ENCODE measurements around the gene AXL.

The AXL gene

DNA sequence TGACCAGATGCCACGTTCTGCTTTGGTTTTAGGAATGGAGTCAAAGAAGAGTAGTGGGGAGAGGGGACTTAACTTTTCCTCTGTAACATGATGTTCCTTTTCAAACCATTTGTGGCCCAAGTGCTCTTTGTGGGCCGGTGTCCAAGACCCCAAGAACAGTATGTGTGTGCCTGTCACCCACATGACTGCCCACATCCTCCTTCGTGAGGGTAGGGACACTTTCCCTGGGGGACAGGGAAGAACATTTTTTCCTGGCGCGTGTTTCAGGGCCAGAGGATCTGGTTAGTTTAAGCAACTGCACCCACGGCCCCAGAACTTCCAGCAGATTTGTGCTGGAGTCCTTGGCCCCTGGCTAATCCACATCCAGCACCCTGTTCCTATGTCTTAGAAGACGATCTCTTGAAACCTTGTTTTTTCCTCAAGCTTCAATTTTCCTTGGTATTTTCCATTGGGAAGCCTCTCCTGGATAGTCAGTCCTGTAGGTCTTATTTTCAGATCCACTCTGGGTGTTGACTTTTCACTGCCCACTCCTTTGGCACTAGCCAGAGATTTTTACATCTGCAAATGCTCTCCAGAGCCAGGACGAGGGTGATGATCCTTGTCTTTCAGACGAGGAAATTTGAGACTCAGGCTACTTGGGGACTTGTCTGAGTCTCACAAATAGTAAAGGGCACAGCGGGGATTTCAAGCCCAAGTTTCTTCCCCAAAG lies 80.2 kb downstream of the AXL start:
- peaks cover 93% of the 10 kb centered on the region for H3K4me1 Mint-ChIP-seq (ENCODE audit: low read depth)
- H3K27ac Mint-ChIP-seq: peak overlapping the region; percentile 77
- H3K36me3 Mint-ChIP-seq: peaks cover 23% of the 10 kb centered on the region
- H3K27me3 Mint-ChIP-seq: no peaks in the 10 kb centered on the region
- no peaks in the 10 kb centered on the region for H3K9me3 Mint-ChIP-seq (ENCODE audit: low read depth)
- H3K4me3 Mint-ChIP-seq: peak overlapping the region; percentile 27

DNA sequence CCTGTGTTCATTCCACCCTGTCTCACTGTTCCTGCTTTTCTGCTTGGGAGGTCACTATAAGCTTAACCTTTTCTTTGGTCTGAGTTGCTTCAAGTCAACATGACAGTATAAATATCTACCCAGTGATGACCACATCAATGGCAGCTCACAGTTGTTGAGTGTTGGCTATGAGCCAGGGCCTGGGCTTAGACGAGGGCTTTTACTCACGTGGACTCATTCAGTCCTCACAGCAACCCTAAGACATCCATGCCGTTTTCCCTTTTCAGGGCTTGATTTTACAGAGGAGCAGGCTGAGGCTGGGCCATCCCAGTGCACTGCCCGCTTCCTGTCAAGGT lies 80.7 kb downstream of the AXL start:
- peaks cover 21% of the 10 kb centered on the region for H3K36me3 Mint-ChIP-seq
- H3K27me3 Mint-ChIP-seq: no peaks in the 10 kb centered on the region
- H3K9me3 Mint-ChIP-seq (ENCODE audit: low read depth): no peaks in the 10 kb centered on the region
- H3K4me1 Mint-ChIP-seq (ENCODE audit: low read depth): peaks cover 95% of the 10 kb centered on the region
- H3K4me3 Mint-ChIP-seq: peak overlapping the region; percentile 27
- H3K27ac Mint-ChIP-seq: peak overlapping the region; percentile 77

DNA sequence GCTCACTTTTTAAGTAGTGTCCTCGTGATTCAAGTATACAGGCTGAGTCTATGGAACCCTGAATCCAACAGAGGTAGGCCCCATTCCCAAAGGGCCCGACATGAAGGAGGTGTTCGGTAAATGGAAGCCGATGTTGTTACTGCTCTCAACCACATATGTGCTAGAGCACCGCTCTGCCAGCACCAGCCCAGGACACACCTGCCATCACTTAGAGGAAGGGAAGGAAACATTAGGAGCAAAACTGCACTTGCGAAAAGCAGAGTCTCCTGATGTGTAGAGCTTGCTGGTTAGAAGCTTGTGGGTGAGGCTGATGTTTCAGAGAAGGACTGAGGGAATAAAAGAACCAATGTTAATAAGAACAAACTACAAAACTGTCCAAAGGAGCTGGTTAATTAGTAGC lies 81.5 kb downstream of the AXL start:
- H3K9me3 Mint-ChIP-seq (ENCODE audit: low read depth): no peaks in the 10 kb centered on the region
- H3K36me3 Mint-ChIP-seq: peaks cover 18% of the 10 kb centered on the region
- no peaks in the 10 kb centered on the region for H3K27me3 Mint-ChIP-seq
- H3K27ac Mint-ChIP-seq: peak overlapping the region; percentile 96
- H3K4me1 Mint-ChIP-seq (ENCODE audit: low read depth): peaks cover 98% of the 10 kb centered on the region
- peak overlapping the region; percentile 42 for H3K4me3 Mint-ChIP-seq

DNA sequence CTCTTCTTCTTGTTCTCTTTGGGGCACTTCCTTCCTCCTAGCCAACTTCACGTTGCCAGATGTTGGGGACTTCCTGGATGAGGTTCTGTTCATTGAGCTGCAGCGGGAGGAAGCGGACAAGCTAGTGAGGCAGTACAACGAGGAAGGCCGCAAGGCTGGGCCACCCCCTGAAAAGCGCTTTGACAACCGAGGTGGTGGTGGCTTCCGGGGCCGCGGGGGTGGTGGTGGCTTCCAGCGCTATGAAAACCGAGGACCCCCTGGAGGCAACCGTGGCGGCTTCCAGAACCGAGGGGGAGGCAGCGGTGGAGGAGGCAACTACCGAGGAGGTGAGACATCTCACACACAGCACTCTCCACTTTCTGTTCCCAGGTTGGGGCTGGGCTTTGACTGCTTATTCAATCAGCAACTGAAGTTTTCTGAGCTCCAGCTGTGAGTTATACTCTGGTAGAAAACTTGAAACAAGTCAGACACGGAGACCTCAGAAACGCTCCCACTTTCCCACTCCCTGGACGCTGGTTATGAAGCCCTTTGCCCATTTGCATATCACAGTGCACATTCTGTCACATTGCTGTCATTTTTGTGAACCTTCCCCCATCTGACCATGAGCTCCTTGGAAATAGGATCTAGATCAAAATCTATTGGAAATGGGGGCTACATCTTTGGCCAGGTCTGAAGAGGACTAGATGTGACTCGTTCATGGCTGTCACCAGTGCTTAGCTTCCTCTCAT lies 83.8 kb downstream of the AXL start:
- peak overlapping the region; percentile 96 for H3K27ac Mint-ChIP-seq
- peaks cover 98% of the 10 kb centered on the region for H3K4me1 Mint-ChIP-seq (ENCODE audit: low read depth)
- peak overlapping the region; percentile 84 for H3K4me3 Mint-ChIP-seq
- H3K9me3 Mint-ChIP-seq (ENCODE audit: low read depth): no peaks in the 10 kb centered on the region
- no peaks in the 10 kb centered on the region for H3K27me3 Mint-ChIP-seq
- peaks cover 18% of the 10 kb centered on the region for H3K36me3 Mint-ChIP-seq

DNA sequence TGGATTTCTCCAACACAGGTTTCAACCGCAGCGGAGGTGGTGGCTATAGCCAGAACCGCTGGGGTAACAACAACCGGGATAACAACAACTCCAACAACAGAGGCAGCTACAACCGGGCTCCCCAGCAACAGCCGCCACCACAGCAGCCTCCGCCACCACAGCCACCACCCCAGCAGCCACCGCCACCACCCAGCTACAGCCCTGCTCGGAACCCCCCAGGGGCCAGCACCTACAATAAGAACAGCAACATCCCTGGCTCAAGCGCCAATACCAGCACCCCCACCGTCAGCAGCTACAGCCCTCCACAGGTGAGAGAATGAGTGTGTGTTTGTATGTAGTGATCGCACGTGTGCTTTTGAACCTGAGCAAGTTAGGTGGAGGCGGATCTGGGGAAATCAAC lies 84.9 kb downstream of the AXL start:
- H3K36me3 Mint-ChIP-seq: peaks cover 18% of the 10 kb centered on the region

DNA sequence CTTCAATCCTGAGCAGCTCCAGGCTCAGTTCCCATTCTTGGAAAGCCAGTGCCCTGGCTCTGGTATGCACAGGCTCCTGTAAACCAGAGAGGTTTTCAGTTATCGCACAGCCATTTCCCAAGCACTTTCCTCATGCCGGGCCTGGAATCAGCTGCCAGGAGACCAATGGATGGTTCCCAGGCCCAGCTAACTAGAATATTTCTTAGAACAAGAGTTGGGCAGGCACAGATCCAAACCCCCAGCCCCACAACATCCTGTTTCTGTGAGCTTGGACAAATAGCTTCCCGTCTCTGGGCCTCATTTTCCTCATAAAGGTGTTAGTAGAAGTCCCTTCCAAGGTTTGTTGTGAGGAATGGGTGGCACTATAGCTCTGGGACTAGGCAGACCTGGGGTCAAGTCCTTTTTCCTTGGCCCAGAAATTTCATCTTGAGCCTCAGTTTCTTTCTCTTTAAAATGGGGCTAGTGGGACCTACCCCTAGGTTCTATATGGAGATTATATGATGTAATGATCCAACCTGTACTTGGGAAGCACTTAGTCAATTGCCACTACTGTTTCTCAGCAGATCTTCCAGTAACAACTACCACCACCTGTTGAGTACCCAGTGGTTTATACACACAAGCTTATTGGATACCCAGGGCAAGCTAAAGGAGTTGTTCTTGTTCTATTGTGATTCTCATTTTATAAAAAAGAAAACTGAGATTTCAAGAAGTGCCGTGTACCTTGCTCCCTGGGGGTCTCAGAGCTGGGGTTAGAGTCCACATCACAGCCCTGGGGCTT lies 85.9 kb downstream of the AXL start:
- no peaks in the 10 kb centered on the region for H3K27me3 Mint-ChIP-seq
- peak overlapping the region; percentile 85 for H3K27ac Mint-ChIP-seq
- peak overlapping the region; percentile 20 for H3K4me3 Mint-ChIP-seq
- H3K4me1 Mint-ChIP-seq (ENCODE audit: low read depth): peaks cover 94% of the 10 kb centered on the region
- H3K36me3 Mint-ChIP-seq: peaks cover 13% of the 10 kb centered on the region
- H3K9me3 Mint-ChIP-seq (ENCODE audit: low read depth): no peaks in the 10 kb centered on the region

More for the DNA sequence above, 84.9 kb downstream of the AXL start:
- H3K27ac Mint-ChIP-seq: peak overlapping the region; percentile 85
- H3K4me1 Mint-ChIP-seq (ENCODE audit: low read depth): peaks cover 98% of the 10 kb centered on the region
- H3K27me3 Mint-ChIP-seq: no peaks in the 10 kb centered on the region
- no peaks in the 10 kb centered on the region for H3K9me3 Mint-ChIP-seq (ENCODE audit: low read depth)
- peak overlapping the region; percentile 78 for H3K4me3 Mint-ChIP-seq

DNA sequence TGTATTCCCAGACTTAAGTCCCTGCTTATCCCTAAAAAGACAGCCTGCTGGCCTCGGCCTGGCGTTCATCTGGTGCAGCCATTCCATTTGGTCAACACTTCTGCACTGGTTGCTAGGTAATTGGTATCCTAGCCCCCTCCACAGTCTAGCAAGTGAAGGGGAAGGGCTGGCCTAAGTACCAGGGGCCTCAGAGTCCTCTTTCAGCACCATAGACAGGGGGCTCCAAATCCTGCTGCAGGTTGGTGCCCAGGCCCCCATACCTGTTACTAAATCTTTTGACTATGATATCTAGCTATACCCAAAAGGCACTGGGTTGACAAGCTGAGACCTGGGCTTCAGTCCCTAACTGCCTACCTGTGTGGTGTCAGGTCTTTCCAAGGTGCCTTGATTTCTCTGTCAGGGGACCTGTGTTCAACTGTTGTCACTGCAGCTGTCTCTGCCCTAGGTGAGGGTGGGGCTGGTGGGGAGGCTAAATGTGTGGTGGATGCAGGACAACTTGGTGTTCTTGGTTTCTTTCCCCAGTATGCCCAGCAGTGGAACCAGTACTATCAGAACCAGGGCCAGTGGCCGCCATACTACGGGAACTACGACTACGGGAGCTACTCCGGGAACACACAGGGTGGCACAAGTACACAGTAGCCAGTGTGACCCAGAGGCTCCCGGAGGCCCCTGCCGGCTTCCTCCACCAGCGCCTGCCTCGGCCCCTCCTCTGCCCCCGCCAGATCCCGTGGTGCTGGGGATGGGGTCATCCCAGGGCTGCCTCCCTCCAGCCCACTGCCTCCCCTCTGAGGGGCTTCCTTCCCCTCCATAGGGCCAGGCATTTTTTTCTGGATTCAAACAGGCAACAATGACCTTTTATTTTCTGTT lies 87.1 kb downstream of the AXL start:
- Mint-ChIP-seq H3K4me3 (peak overlapping the region; percentile 81), H3K27me3 (no peaks in the 10 kb centered on the region), H3K4me1 (ENCODE audit: low read depth) (peaks cover 91% of the 10 kb centered on the region), H3K36me3 (peaks cover 11% of the 10 kb centered on the region), H3K27ac (peak overlapping the region; percentile 97), H3K9me3 (ENCODE audit: low read depth) (no peaks in the 10 kb centered on the region)

DNA sequence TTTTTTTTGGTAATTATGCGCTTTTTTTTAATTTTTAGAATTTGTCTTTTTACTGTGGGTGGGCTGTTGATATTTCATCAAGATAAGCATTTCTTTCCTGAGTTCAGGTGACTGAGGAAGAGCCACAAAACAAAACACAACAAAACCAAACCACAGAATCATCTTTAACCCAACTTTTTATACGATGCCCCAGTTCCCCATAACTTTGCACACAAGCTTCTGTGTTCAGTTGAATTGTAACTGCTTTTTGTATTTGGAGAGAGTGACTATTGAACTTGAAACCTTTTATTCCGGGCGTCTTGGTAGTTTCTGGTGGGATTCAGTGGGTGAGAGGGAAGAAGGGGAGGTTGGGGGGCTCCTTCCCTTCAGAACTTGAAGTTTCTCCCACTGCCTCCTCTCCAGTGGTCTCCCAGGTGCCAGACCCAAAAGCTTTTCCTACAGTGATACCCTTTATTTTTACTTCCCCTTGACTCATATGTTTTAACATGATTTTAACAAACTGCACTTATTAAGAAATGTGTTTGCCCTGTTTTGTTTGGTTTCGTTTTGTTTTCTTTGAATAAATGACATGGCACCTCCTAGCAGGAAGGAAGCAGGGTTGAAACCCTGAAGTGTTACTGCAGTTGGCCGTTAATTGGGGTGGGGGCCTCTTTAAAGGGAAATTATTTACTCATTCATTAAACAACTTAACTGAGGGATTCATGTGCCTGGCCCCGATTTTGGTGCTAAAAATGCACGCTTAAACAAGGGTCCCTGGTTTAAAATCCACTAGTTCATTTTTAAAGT lies 88.3 kb downstream of the AXL start:
- H3K27ac Mint-ChIP-seq: peak overlapping the region; percentile 97
- peaks cover 88% of the 10 kb centered on the region for H3K4me1 Mint-ChIP-seq (ENCODE audit: low read depth)
- H3K36me3 Mint-ChIP-seq: peaks cover 8% of the 10 kb centered on the region
- no peaks in the 10 kb centered on the region for H3K9me3 Mint-ChIP-seq (ENCODE audit: low read depth)
- no peaks in the 10 kb centered on the region for H3K27me3 Mint-ChIP-seq
- peak overlapping the region; percentile 81 for H3K4me3 Mint-ChIP-seq

DNA sequence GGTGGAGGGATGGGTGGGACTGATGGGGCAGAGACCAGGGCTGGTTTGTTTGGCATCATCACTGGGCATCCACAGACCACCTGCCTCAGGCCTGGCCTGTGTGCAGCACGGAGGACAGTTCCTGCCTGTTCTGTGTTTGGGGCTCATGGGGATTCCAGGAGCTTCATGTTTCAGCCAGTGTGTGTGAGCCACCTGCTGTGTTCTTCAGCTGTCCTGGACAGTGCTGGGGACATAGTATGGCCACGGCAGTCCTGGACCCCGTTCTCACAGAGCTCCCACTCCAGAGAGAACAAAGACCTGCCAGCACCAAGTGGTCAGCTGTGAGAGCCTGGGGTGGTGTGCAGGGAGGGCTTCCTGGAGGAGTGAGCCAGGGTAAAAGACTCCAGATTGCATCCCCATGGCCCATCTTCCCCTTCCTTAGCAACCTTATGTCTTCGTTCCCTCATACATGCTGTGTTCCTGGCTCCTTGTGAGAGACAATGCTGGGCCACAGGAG lies 89.0 kb downstream of the AXL start:
- peaks cover 6% of the 10 kb centered on the region for H3K36me3 Mint-ChIP-seq
- H3K27me3 Mint-ChIP-seq: no peaks in the 10 kb centered on the region
- H3K4me3 Mint-ChIP-seq: peak overlapping the region; percentile 98
- peak overlapping the region; percentile 97 for H3K27ac Mint-ChIP-seq
- H3K4me1 Mint-ChIP-seq (ENCODE audit: low read depth): peaks cover 84% of the 10 kb centered on the region
- H3K9me3 Mint-ChIP-seq (ENCODE audit: low read depth): no peaks in the 10 kb centered on the region

DNA sequence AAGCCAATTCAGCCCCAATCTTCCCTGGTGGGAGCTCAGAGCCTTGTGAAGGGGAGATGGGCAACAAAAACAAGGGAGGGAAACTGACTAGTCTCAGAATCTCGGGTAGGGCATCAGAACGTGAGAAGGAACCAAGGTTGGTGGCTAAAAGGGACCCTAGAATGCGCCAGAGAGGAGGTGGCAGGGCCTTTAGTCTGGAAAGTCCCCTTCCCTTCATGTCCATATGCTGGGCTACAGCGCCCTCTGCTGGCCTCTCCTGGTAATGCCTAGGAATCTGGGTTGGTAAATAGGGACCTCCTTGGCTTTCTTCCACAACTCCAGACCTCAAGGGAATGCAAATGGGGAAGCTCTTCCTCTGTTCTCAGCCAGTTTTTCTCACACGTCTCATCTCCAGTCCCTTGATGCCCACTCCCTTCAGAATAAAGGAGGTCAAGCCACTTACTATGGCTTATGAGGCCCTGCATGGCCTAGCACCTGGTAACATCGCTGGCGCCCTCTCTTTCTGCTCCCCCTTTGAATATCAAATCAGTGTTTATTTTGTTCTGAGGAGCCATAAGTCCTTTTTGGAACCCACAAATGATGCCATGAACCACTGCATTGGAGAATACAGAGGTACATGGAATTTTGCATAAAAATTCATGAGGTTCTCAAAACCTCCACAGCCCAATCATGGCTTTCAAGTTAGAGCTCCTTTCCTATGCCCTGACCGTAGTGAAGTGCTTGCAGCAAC lies 89.6 kb downstream of the AXL start:
- Mint-ChIP-seq H3K4me1 (ENCODE audit: low read depth) (peaks cover 84% of the 10 kb centered on the region), H3K9me3 (ENCODE audit: low read depth) (no peaks in the 10 kb centered on the region), H3K4me3 (peak overlapping the region; percentile 98), H3K36me3 (peaks cover 6% of the 10 kb centered on the region), H3K27me3 (no peaks in the 10 kb centered on the region), H3K27ac (peak overlapping the region; percentile 97)

DNA sequence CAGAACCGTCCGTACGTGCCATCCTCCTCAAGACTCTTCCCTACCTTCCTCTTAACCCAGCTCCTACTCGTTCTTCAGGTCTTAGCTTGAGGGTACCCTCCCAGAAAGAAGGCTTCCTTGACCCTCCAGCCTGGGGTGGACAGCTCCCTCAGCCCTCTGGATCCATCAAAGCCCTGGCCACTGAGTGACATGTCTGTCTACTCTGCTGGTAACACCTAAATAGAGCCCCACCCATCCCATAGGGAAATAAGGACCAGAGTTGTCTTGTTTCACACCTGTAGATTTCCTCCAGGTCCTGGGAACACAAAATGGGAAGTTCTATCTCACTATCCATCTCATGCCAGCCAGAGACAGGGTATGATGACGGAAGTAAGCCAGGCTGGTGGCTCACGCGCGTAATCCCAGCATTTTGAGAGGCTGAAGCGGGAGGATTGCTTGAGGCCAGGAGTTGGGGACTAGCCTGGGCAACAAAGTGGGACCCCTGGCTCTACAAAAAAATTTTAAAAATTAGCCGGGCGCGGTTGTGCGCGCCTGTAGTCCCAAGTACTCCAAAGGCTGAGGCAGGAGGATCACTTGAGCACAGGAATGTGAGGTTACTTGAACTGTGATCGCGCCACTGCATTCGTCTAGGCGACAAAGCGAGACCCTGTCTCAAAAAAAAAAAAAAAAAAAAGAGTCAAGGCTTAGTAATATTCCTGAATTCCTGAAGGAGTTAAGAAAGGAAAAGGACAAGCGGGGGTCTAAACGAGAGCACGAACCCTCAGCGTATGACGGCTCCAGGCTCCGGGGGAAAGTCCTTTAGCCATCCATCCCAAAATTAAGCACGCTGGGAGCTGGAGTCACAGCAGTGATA lies 90.4 kb downstream of the AXL start:
- H3K27me3 Mint-ChIP-seq: no peaks in the 10 kb centered on the region
- H3K27ac Mint-ChIP-seq: peak overlapping the region; percentile 98
- H3K4me1 Mint-ChIP-seq (ENCODE audit: low read depth): peaks cover 76% of the 10 kb centered on the region
- H3K4me3 Mint-ChIP-seq: peak overlapping the region; percentile 98
- H3K36me3 Mint-ChIP-seq: peaks cover 2% of the 10 kb centered on the region
- H3K9me3 Mint-ChIP-seq (ENCODE audit: low read depth): no peaks in the 10 kb centered on the region

DNA sequence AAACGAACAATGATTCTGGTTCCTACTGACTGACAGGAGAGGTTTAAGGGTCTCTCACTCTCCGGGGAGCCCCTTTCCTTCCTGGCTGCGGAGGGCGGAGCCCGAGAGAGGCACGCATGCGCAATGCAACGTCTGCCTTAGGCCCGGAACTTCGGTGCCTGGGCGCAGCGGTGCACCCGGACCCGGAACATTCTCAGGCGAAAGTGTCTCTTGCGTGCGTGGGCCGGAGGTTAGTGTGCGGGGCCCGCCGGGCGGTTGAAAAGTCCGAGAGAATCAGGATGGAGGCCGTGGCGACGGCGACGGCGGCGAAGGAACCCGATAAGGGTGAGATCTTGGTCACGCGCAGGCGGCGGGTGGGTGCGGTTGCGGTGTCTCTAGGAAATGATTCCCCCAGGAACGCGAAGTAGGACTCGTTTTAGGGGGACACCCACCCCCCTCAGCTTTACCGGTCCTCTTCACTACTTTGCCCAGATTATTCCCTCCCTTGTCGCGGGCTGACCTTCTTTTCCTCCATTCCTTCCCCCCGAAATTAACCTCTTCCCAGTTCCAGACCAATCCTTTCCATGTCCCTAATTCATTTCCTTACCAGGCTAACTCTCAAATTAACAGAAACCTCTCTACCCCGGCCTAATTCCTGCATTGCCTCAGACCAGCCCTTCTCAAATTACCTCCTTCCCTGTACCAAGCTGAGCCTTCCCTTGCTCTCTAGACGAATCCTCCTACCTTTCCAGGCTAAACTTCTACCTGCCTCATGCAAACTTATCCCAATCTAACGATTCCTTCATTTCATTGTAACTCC lies 91.2 kb downstream of the AXL start, which contains the start of gene CCDC97:
CCDC97 (plus strand) TSS at position 140 of the 799 bp plus-strand sequence; CDS start at position 279, 139 bp downstream.
- Mint-ChIP-seq H3K27ac (peak within 1 kb of the TSS; percentile 98), H3K4me3 (peak within 1 kb of the TSS; percentile 98), H3K27me3 (no peaks in the 10 kb centered on the region), H3K36me3 (no peaks in the 10 kb centered on the region), H3K4me1 (ENCODE audit: low read depth) (peaks cover 68% of the 10 kb centered on the region), H3K9me3 (ENCODE audit: low read depth) (no peaks in the 10 kb centered on the region)

Data from activated naive CD8-positive, alpha-beta T cell (primary cell).